OCI-LY7 (cell line): ENCODE data around the gene GNAL. TPM values are rescaled to one million over a fixed set of nuclear protein-coding genes. Genes with fewer than 3 reads are reported as not detected.

Experiments
- BruUV-seq: library from RNA; stranded (reverse); fragments of 400-500 nt; replicated peaks from 2 replicates; lab custom pipeline; 2021; lab: Mats Ljungman, UMichigan
- CTCF ChIA-PET: fragments of 300-600 bp; sonication (Branson Sonifier 250); formaldehyde crosslinking; loops from one replicate; lab custom pipeline; 2022; ENCODE audit warnings: antibody characterized with exemption; ENCODE audit not compliant: unreplicated experiment; lab: Charles Lee
- POLR2A ChIA-PET: fragments of 300-600 bp; sonication (Branson Sonifier 250); formaldehyde crosslinking; loops from one replicate; lab custom pipeline; 2022; ENCODE audit warnings: antibody characterized with exemption; lab: Charles Lee
- DNase-seq: peaks from one replicate; pipeline ENCODE4 v3.0.0-alpha.2; 2015; ENCODE audit warnings: low spot score
- H2AFZ ChIP-seq: fragments of 200-600 bp; sonication (generic), shearing (Covaris generic); 2 replicates; pipeline ENCODE4 v1.6.1; 2014; ENCODE audit warnings: mild to moderate bottlenecking, antibody characterized with exemption, low read length, moderate library complexity
- H3K27ac ChIP-seq: fragments of 200-600 bp; sonication (generic); 2 replicates; pipeline ENCODE4 v1.5.1; 2014; ENCODE audit warnings: mixed run types, low read depth, mild to moderate bottlenecking, moderate library complexity, low read length, inconsistent platforms; ENCODE audit not compliant: poor library complexity, severe bottlenecking
- H3K36me3 ChIP-seq: fragments of 200-600 bp; sonication (generic); 2 replicates; pipeline ENCODE4 v1.6.1; 2014; ENCODE audit warnings: mild to moderate bottlenecking, antibody characterized with exemption, low read length, moderate library complexity, mixed read lengths; ENCODE audit not compliant: insufficient read depth
- H3K4me1 ChIP-seq: fragments of 200-600 bp; sonication (generic); 2 replicates; pipeline ENCODE4 v1.5.1; 2014; ENCODE audit warnings: mild to moderate bottlenecking, low read length; ENCODE audit not compliant: insufficient read depth, poor library complexity, severe bottlenecking
- H3K4me2 ChIP-seq: fragments of 200-600 bp; sonication (generic); 2 replicates; pipeline ENCODE4 v1.6.1; 2014; ENCODE audit warnings: mild to moderate bottlenecking, low read length
- H3K4me3 ChIP-seq: fragments of 200-600 bp; sonication (generic); 2 replicates; pipeline ENCODE4 v1.5.1; 2014; ENCODE audit warnings: mild to moderate bottlenecking, low read depth, low read length; ENCODE audit not compliant: poor library complexity, severe bottlenecking
- H3K79me2 ChIP-seq: fragments of 200-600 bp; sonication (generic); 2 replicates; pipeline ENCODE4 v1.6.1; 2016; ENCODE audit warnings: low read depth, mild to moderate bottlenecking, low read length, moderate library complexity, mixed read lengths; ENCODE audit not compliant: insufficient read depth
- H3K9me2 ChIP-seq: fragments of 200-600 bp; sonication (generic); 2 replicates; pipeline ENCODE4 v1.6.1; 2016; ENCODE audit warnings: mild to moderate bottlenecking, low read length, mixed read lengths; ENCODE audit not compliant: insufficient read depth
- H3K9me3 ChIP-seq: fragments of 200-600 bp; sonication (generic); 2 replicates; pipeline ENCODE4 v1.6.1; 2014; ENCODE audit warnings: mild to moderate bottlenecking, mixed run types, low read length, mixed read lengths
- H4K20me1 ChIP-seq: fragments of 200-600 bp; sonication (generic); 2 replicates; pipeline ENCODE4 v1.6.1; 2014; ENCODE audit warnings: mild to moderate bottlenecking, antibody characterized with exemption, low read length, moderate library complexity, mixed read lengths; ENCODE audit not compliant: insufficient read depth
- EZH2phosphoT487 ChIP-seq: fragments of 200-600 bp; sonication (generic); IDR thresholded peaks from 2 replicates; pipeline ENCODE4 v1.6.1; 2018; ENCODE audit warnings: low read depth, borderline replicate concordance, mild to moderate bottlenecking, mixed run types, antibody characterized with exemption, low read length, moderate library complexity, mixed read lengths
- intact Hi-C: fragments of 100-400 bp; cut with micrococcal nuclease; formaldehyde crosslinking; loops from one replicate; pipeline ENCODE4 v1.10.0; 2022; ENCODE audit not compliant: unreplicated experiment
- total RNA-seq, 2 experiments: library from RNA; depleted of rRNA in 1 of 2; stranded (reverse); fragments of >200 nt in 1 of 2; shearing (Covaris generic) in 1 of 2; gene quantifications; 2 replicates each; pipeline ENCODE4 v1.2.3, GENCODE V29; 2014 to 2022
- TF ChIP-seq, protein P1 (sequence below): fragments of 200-600 bp; sonication (generic); conservative IDR thresholded peaks from 2 replicates; pipeline ENCODE4 v1.5.1; 2014; ENCODE audit warnings: mild to moderate bottlenecking, antibody characterized with exemption, low read length, moderate library complexity, mixed read lengths

GNAL gene
- total RNA-seq, 2 experiments from 2014 or later: 0.03 to 0.25 TPM

DNA sequence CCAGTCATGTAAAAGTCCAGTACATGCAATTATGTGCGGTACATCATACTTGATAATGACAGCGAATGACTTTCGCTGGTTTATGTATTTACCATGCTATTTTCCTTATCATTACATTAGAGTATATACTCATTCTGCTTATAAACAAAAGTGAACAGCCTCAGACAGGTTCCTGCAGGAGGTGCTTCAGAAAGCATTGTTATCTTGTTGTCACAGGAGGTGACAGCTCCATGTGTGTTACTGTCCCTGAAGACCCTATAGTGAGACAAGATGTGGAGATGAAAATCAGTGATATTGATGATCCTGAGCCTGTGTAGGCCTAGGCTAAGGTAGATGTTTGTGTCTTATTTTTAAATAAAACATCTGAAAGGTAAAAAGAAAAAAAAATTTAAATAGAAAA, 234.4 kb downstream of the GNAL start:
- no peaks in the 10 kb centered on the region for H4K20me1 ChIP-seq
- H3K9me2 ChIP-seq: no peaks in the 10 kb centered on the region
- no peaks in the 10 kb centered on the region for H3K4me1 ChIP-seq
- TF ChIP-seq EZH2phosphoT487: no peak
- TF ChIP-seq, protein P1, sequence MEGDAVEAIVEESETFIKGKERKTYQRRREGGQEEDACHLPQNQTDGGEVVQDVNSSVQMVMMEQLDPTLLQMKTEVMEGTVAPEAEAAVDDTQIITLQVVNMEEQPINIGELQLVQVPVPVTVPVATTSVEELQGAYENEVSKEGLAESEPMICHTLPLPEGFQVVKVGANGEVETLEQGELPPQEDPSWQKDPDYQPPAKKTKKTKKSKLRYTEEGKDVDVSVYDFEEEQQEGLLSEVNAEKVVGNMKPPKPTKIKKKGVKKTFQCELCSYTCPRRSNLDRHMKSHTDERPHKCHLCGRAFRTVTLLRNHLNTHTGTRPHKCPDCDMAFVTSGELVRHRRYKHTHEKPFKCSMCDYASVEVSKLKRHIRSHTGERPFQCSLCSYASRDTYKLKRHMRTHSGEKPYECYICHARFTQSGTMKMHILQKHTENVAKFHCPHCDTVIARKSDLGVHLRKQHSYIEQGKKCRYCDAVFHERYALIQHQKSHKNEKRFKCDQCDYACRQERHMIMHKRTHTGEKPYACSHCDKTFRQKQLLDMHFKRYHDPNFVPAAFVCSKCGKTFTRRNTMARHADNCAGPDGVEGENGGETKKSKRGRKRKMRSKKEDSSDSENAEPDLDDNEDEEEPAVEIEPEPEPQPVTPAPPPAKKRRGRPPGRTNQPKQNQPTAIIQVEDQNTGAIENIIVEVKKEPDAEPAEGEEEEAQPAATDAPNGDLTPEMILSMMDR: no peak
- BruUV-seq: no TSS peak
- ChIA-PET POLR2A (interaction anchor here (0.6 to 1.7 kb wide), 4 partner anchors 9 to 73 kb away, joined by 3 to 6 read pairs (median 4); no protein-coding TSS in a partner anchor), CTCF (no interaction called here)
- H3K4me3 ChIP-seq: no peak overlapping the region
- intact Hi-C loops: no loop called here
- no peak for DNase-seq
- H2AFZ ChIP-seq: no peak overlapping the region
- H3K36me3 ChIP-seq: no peaks in the 10 kb centered on the region
- no peak overlapping the region for H3K4me2 ChIP-seq
- no peak overlapping the region for H3K27ac ChIP-seq
- no peaks in the 10 kb centered on the region for H3K9me3 ChIP-seq
- H3K79me2 ChIP-seq: no peaks in the 10 kb centered on the region

DNA sequence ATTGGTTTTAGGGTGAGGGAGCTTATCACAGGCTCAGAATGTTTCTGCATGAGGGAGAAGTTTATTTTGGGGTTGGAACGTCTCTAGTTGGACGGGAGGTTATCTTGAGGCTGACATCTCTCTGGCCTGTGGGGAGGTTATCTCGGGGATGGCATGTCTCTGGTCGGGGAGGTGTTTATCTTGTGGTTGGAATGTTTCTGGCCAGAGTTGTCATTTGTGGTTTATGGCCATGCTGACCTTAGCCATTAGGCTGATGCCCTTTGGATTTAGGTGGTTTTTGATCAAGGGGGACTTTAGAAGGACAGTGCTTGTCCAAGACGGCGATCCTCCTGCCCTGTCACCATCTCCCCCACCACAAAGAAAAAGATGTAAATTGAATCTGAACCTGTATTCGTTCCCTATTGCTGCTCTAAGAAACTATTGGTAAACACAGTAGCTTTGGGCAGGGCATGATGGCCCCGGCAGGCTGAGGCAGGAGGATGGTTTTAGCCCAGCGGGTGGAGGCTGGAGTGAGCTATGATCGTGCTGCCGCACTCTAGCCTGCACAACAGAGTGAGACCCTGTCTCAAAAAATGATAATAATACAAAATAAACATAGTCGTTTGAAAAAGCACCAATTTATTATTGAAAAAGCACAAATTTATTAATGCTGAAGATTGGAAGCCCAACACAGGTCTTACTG, 236.9 kb downstream of the GNAL start:
- no peak for DNase-seq
- no peak overlapping the region for H3K4me3 ChIP-seq
- H3K79me2 ChIP-seq: no peaks in the 10 kb centered on the region
- H3K4me1 ChIP-seq: no peaks in the 10 kb centered on the region
- no peak overlapping the region for H2AFZ ChIP-seq
- H3K9me2 ChIP-seq: no peaks in the 10 kb centered on the region
- CTCF ChIA-PET: no interaction called here
- no peak overlapping the region for H3K27ac ChIP-seq
- H3K4me2 ChIP-seq: no peak overlapping the region
- H3K9me3 ChIP-seq: no peaks in the 10 kb centered on the region
- H3K36me3 ChIP-seq: no peaks in the 10 kb centered on the region
- BruUV-seq: no TSS peak
- intact Hi-C loops: no loop called here
- TF ChIP-seq, protein P1: no peak
- TF ChIP-seq EZH2phosphoT487: no peak
- POLR2A ChIA-PET: interaction anchor here (0.5 kb wide), 1 partner anchor 10 kb away, joined by 4 read pairs; no protein-coding TSS in a partner anchor
- no peaks in the 10 kb centered on the region for H4K20me1 ChIP-seq

DNA sequence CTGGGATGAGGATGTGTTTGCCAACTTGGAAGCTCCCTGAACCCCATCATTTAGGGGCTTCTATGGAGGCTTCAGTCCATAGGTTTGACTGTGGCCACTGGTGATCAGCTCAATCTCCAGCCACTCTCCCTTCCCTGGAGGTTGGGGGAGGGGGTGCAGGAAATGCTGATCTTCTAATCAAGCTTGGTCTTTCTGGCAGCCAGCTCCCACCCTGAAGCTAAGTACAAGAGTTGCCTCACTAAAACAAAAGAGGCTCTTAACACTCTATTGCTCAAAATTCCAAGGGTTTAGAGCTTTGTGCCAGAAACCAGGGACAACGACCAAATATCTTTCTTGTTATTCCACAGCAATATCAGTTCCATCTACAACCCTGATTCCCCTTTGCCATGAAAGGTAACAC, 238.4 kb downstream of the GNAL start:
- BruUV-seq: no TSS peak
- no peaks in the 10 kb centered on the region for H3K9me2 ChIP-seq
- no peaks in the 10 kb centered on the region for H3K9me3 ChIP-seq
- H2AFZ ChIP-seq: no peak overlapping the region
- no peaks in the 10 kb centered on the region for H3K36me3 ChIP-seq
- TF ChIP-seq EZH2phosphoT487: no peak
- TF ChIP-seq, protein P1: no peak
- DNase-seq: no peak
- H4K20me1 ChIP-seq: no peaks in the 10 kb centered on the region
- H3K4me2 ChIP-seq: no peak overlapping the region
- no peaks in the 10 kb centered on the region for H3K4me1 ChIP-seq
- ChIA-PET CTCF (no interaction called here), POLR2A (interaction anchor here (1.1 kb wide), 1 partner anchor 69 kb away, joined by 3 read pairs; no protein-coding TSS in a partner anchor)
- H3K4me3 ChIP-seq: no peak overlapping the region
- intact Hi-C loops: no loop called here
- H3K79me2 ChIP-seq: no peaks in the 10 kb centered on the region
- no peak overlapping the region for H3K27ac ChIP-seq
